A673 (cell line): ENCODE results near the gene NHS. TPM values are rescaled to one million over a fixed set of nuclear protein-coding genes. Genes with fewer than 3 reads are reported as not detected.

ENCODE experiments used
- BruUV-seq: library from RNA; stranded (reverse); fragments of 400-500 nt; replicated peaks from 2 replicates; lab custom pipeline; 2021; lab: Mats Ljungman, UMichigan
- CTCF ChIA-PET: fragments of 300-600 bp; sonication (Branson Sonifier 250); formaldehyde crosslinking; loops from one replicate; lab custom pipeline; 2022; ENCODE audit warnings: antibody characterized with exemption; lab: Charles Lee
- POLR2A ChIA-PET: fragments of 300-600 bp; sonication (Branson Sonifier 250); formaldehyde crosslinking; loops from one replicate; lab custom pipeline; 2022; ENCODE audit warnings: antibody characterized with exemption; ENCODE audit not compliant: low non-redundant PET; lab: Charles Lee
- DNase-seq: peaks from one replicate; pipeline ENCODE4 v3.0.0-alpha.2; 2015; ENCODE audit warnings: low spot score
- H3K27ac ChIP-seq: fragments of 200-600 bp; sonication (generic); 2 replicates; pipeline ENCODE4 v1.5.1; 2016; ENCODE audit warnings: mixed run types, low read depth, mild to moderate bottlenecking, mixed read lengths, antibody characterized with exemption, low read length; ENCODE audit not compliant: poor library complexity, severe bottlenecking
- H3K27me3 ChIP-seq: fragments of 200-600 bp; sonication (generic); replicated peaks from 2 replicates; pipeline ENCODE4 v1.6.1; 2017; ENCODE audit warnings: mixed run types, low read depth, mild to moderate bottlenecking, mixed read lengths, antibody characterized with exemption, low read length; ENCODE audit not compliant: insufficient read depth, poor library complexity
- H3K36me3 ChIP-seq: fragments of 200-600 bp; sonication (generic); 2 replicates; pipeline ENCODE4 v1.6.1; 2016; ENCODE audit warnings: mixed run types, mild to moderate bottlenecking, mixed read lengths, antibody characterized with exemption, low read length; ENCODE audit not compliant: insufficient read depth, poor library complexity, severe bottlenecking
- H3K4me1 ChIP-seq: fragments of 200-600 bp; sonication (generic); 2 replicates; pipeline ENCODE4 v1.6.1; 2017; ENCODE audit warnings: mixed run types, mild to moderate bottlenecking, mixed read lengths, antibody characterized with exemption, low read length; ENCODE audit not compliant: insufficient read depth, poor library complexity, severe bottlenecking
- H3K4me3 ChIP-seq: fragments of 200-600 bp; sonication (generic); 2 replicates; pipeline ENCODE4 v1.5.1; 2016; ENCODE audit warnings: low read depth, mixed run types, mild to moderate bottlenecking, mixed read lengths, low read length; ENCODE audit not compliant: poor library complexity, severe bottlenecking
- H3K9me3 ChIP-seq: fragments of 200-600 bp; sonication (generic); 2 replicates; pipeline ENCODE4 v1.6.1; 2016; ENCODE audit warnings: mixed run types, low read depth, mild to moderate bottlenecking, mixed read lengths, antibody characterized with exemption, low read length; ENCODE audit not compliant: poor library complexity, severe bottlenecking
- CTCF ChIP-seq: fragments of 300-800, 200-600 bp; sonication (generic); conservative IDR thresholded peaks from 2 replicates; pipeline ENCODE4 v1.5.1; 2017; ENCODE audit warnings: low read depth, mild to moderate bottlenecking, antibody characterized with exemption, low read length, moderate library complexity, mixed read lengths
- EZH2 ChIP-seq: fragments of 200-600 bp; sonication (generic); IDR thresholded peaks from 2 replicates; pipeline ENCODE4 v1.6.1; 2017; ENCODE audit warnings: borderline replicate concordance, low read depth, mild to moderate bottlenecking, mixed read lengths, antibody characterized with exemption, low read length; ENCODE audit not compliant: poor library complexity, severe bottlenecking
- intact Hi-C: fragments of 100-400 bp; cut with micrococcal nuclease; formaldehyde crosslinking; loops from one replicate; pipeline ENCODE4 v1.10.0; 2022; ENCODE audit not compliant: unreplicated experiment
- total RNA-seq: library from RNA; stranded (reverse); gene quantifications from 2 replicates; pipeline ENCODE4 v1.2.3, GENCODE V29; 2021

NHS gene
- total RNA-seq, 1 experiment from 2014 or later, result 0.37 TPM

DNA sequence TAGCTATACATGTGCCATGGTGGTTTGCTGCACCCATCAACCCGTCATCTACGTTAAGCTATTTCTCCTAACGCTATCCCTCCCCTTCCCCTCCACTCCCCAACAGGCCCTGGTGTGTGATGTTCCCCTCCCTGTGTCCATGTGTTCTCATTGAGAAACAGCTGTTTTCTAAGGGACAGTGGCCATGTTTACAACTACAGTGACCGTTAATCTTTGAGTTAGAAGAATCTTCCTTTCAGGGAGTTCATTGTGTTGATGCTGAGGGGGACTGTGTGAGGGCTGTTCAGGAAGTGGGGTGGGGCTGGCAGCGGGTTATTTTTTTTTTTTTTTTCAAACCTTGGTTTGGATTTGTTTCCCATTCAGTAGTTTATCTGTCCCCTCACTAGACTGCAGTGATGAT is 179.9 kb downstream of the NHS start:
- intact Hi-C loops, result no loop called here
- CTCF ChIA-PET, result interaction anchor here (0.6 kb wide), 2 partner anchors 88 to 183 kb away, joined by 4 to 9 read pairs; no protein-coding TSS in a partner anchor

DNA sequence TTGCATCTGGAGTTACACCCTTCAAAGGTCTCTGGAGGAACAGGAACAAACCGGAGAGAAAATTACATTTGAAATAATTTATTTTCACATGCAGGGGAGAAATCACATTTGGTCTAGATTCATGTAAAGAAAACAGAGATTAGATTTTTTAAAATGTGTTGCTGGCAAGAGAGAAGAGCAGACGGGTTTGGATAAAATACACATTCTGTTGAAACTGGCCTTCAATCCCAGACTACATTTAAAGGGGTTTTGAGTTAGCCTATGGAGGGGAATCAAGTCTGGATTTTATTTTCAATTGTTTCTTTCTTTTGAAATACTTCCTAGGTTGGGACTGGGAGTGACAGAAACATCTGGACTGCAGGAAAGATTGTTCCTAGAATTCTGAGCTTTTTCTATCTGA is 180.8 kb downstream of the NHS start:
- Histone ChIP-seq H3K4me1 (no peaks in the 10 kb centered on the region), H3K36me3 (no peaks in the 10 kb centered on the region), H3K4me3 (no peak overlapping the region), H3K27me3 (no peaks in the 10 kb centered on the region), H3K27ac (no peak overlapping the region), H3K9me3 (no peaks in the 10 kb centered on the region)
- no peak for TF ChIP-seq EZH2
- no peak for TF ChIP-seq CTCF
- ChIA-PET CTCF (no interaction called here), POLR2A (no interaction called here)
- BruUV-seq, result no TSS peak
- intact Hi-C loops, result no loop called here
- no peak for DNase-seq

More for the DNA sequence above, 179.9 kb downstream of the NHS start:
- no peaks in the 10 kb centered on the region for H3K4me1 ChIP-seq
- no peak for DNase-seq
- no peak overlapping the region for H3K4me3 ChIP-seq
- H3K36me3 ChIP-seq, result no peaks in the 10 kb centered on the region
- H3K9me3 ChIP-seq, result no peaks in the 10 kb centered on the region
- BruUV-seq, result no TSS peak
- H3K27me3 ChIP-seq, result no peaks in the 10 kb centered on the region
- POLR2A ChIA-PET, result no interaction called here
- H3K27ac ChIP-seq, result no peak overlapping the region
- no peak for TF ChIP-seq EZH2
- no peak for TF ChIP-seq CTCF

DNA sequence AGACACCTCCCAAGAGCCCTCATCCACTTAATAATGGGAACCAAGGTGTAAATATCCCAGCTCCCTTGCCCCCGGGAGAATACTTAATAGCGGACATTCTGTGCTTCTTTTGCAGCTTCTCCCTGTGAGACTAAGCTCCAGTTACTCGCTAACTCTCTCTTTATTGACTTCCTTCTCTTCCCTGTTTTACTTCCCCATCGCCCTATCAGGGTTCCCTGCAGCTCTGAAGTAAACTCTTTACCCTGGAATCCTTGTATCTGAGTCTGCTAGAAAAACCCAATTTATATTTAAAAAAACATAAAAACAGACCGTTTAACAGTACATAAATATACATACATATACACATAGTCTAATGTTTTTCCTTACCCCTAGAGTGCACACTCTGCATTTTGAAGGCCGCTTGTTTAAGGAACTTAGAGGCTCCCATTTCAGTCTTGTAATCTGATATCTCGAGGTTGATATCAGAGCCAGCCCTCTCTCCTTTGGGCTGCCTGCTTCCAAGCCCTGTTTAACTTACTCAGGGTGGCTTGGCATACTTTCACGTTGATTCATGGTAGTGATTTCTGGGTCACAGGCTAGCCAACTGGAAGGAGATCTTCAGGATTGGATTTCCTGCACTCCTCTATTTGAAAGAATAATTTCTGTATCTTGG is 184.9 kb downstream of the NHS start:
- Histone ChIP-seq H3K27ac (no peak overlapping the region), H3K36me3 (no peaks in the 10 kb centered on the region), H3K4me3 (no peak overlapping the region), H3K9me3 (no peaks in the 10 kb centered on the region), H3K4me1 (no peaks in the 10 kb centered on the region), H3K27me3 (no peaks in the 10 kb centered on the region)
- intact Hi-C loops, result no loop called here
- no peak for TF ChIP-seq EZH2
- TF ChIP-seq CTCF, result no peak; the same call in 1 of the 2 replicates
- no TSS peak for BruUV-seq
- peak; percentile 7 for DNase-seq
- POLR2A ChIA-PET, result no interaction called here
- CTCF ChIA-PET, result no interaction called here
